Central memory CD4-positive, alpha-beta T cell (primary cell): ENCODE measurements around the gene REG4.
"Not testable (repeated sequence)": the region's sequence is repeated elsewhere in the genome, so short reads cannot be mapped to it uniquely, and the experiment has no call there.

Experiments used
- DNase-seq: peaks from one replicate; pipeline ENCODE4 v3.0.0; 2022
- total RNA-seq, 3 experiments: gene quantifications; one replicate each; lab custom pipeline; 2026; lab: John Stamatoyannopoulos, UW

The REG4 gene
- 0 to 0.05 (median 0.04) reads per million in 3 experiments for total RNA-seq

- no peak for DNase-seq
Measured at GRCh38 chr1:119811387-119811786, at the start of gene REG4. REG4 (minus strand) TSS chr1:119811460; CDS start chr1:119808769, 2,691 bp downstream.

- no peak for DNase-seq
Measured at GRCh38 chr1:119859647-119860046, 48.4 kb upstream of the REG4 start.

- DNase-seq = not testable (repeated sequence)
Measured at GRCh38 chr1:119858556-119859214, 47.4 kb upstream of the REG4 start.

- no peak for DNase-seq
Measured at GRCh38 chr1:119858126-119858525, 46.9 kb upstream of the REG4 start.

GRCh38 chr1:119853155-119853554 lies 41.9 kb upstream of the REG4 start:
- DNase-seq = no peak

GRCh38 chr1:119844206-119844605 lies 32.9 kb upstream of the REG4 start:
- not testable (repeated sequence) for DNase-seq

GRCh38 chr1:119841306-119841705 lies 30.0 kb upstream of the REG4 start:
- no peak for DNase-seq

- DNase-seq = no peak
Measured at GRCh38 chr1:119840745-119841144, 29.5 kb upstream of the REG4 start.

GRCh38 chr1:119838236-119838635 lies 27.0 kb upstream of the REG4 start:
- DNase-seq = no peak

GRCh38 chr1:119834990-119835389 lies 23.7 kb upstream of the REG4 start:
- DNase-seq = no peak

GRCh38 chr1:119831027-119831426 lies 19.8 kb upstream of the REG4 start:
- DNase-seq = no peak

GRCh38 chr1:119829625-119830024 lies 18.4 kb upstream of the REG4 start:
- DNase-seq = no peak

- not testable (repeated sequence) for DNase-seq
Measured at GRCh38 chr1:119829006-119829405, 17.7 kb upstream of the REG4 start.

- no peak for DNase-seq
Measured at GRCh38 chr1:119828266-119828665, 17.0 kb upstream of the REG4 start.

GRCh38 chr1:119827010-119827409 lies 15.8 kb upstream of the REG4 start:
- DNase-seq = no peak

GRCh38 chr1:119822406-119822805 lies 11.1 kb upstream of the REG4 start:
- no peak for DNase-seq

GRCh38 chr1:119818181-119818580 lies 6.9 kb upstream of the REG4 start:
- no peak for DNase-seq

- DNase-seq = no peak
Measured at GRCh38 chr1:119816407-119816806, 5.1 kb upstream of the REG4 start.

GRCh38 chr1:119815928-119816327 lies 4.7 kb upstream of the REG4 start:
- no peak for DNase-seq

- no peak for DNase-seq
Measured at GRCh38 chr1:119815361-119815760, 4.1 kb upstream of the REG4 start.

GRCh38 chr1:119814288-119814687 lies 3.0 kb upstream of the REG4 start:
- DNase-seq = no peak

GRCh38 chr1:119811985-119812557 lies 811 bp upstream of the REG4 start:
- DNase-seq = no peak

- peak; percentile 42 for DNase-seq
Measured at GRCh38 chr1:119808972-119809550, 2.2 kb downstream of the REG4 start.

- DNase-seq = no peak
Measured at GRCh38 chr1:119808491-119808890, 2.8 kb downstream of the REG4 start.
